Skeletal muscle tissue (tissue), 4 donors: ENCODE measurements around the gene SMU1. TPM values are rescaled to one million over a fixed set of nuclear protein-coding genes. Genes with fewer than 3 reads are reported as not detected.

Source experiments
- H3K27ac ChIP-seq: one replicate; pipeline ENCODE4 v1.7.0; 2013; ENCODE audit warnings: mild to moderate bottlenecking, low read depth, low read length, inconsistent platforms
- H3K27me3 ChIP-seq, 3 donors: one replicate each; pipeline ENCODE4 v1.7.0; 2013; ENCODE audit warnings: low read length in 3 of 3; ENCODE audit not compliant: control insufficient read depth in 3 of 3, insufficient read depth in 3 of 3
- H3K36me3 ChIP-seq, 3 donors: one replicate each; pipeline ENCODE4 v1.7.0; 2013; ENCODE audit warnings: low read length in 3 of 3; ENCODE audit not compliant: control insufficient read depth in 3 of 3, insufficient read depth in 3 of 3
- H3K4me1 ChIP-seq, 3 donors: one replicate each; pipeline ENCODE4 v1.7.0; 2013; ENCODE audit warnings: low read length in 3 of 3, mild to moderate bottlenecking in 3 of 3; ENCODE audit not compliant: control insufficient read depth in 3 of 3, insufficient read depth in 3 of 3
- H3K4me3 ChIP-seq, 3 donors: one replicate each; pipeline ENCODE4 v1.7.0; 2013; ENCODE audit warnings: low read length in 3 of 3
- H3K9ac ChIP-seq, 3 donors: one replicate each; pipeline ENCODE4 v1.7.0; 2013; ENCODE audit warnings: low read length in 3 of 3, mild to moderate bottlenecking in 3 of 3, moderate library complexity in 2 of 3, low read depth in 1 of 3
- H3K9me3 ChIP-seq, 3 donors: one replicate each; pipeline ENCODE4 v1.7.0; 2013; ENCODE audit warnings: low read length in 3 of 3; ENCODE audit not compliant: control insufficient read depth in 3 of 3
- total RNA-seq: library from RNA; depleted of rRNA; stranded (reverse); fragments of >200 nt; gene quantifications from one replicate; pipeline ENCODE4 v1.2.3, GENCODE V29; 2014
- donor health status: Osteomylitis.

The SMU1 gene
- 30.3 TPM for total RNA-seq

DNA sequence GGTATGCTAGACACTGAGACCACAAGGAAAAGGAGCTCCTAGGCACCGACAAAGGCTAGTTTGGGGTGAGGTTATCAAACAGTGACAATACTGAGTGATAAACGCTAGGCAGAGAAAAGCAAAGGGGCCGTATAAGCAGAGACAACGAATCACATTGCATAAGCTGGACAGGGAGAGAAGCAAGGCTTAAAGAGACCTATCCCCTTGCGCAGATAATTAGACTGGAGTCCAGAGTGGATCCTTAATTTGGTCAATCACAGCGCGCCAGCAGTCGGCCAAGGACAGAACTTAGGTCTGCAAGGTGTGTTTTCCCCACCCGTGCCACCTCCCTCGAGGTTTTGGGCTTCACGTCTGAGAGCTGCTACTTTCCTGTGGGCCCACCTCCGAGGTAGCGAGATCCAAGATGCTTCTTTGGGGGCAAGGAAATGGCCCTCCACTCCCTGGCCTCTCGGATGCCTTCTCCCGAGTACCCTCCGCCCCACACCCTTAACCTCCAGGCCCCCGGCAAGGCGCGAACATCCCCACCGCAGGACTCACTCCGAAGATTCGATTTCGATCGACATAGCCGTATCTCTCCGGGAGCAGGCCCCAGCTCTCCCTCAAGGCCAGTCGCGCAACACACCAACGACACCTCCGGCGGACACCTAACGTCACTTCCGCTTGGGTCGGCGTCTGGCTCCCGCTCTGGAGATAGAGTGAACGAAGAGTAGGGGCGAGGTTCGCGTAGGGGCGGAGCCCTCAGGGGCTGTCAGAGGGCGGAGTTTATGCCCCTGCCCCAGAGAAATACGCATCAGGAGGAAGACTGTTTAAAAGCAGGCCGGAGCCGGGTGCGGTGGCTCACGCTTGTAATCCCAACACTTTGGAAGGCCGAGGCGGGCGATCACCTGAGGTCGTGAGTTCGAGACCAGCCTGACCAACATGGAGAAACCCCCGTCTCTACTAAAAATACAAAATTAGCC lies at the start of gene SMU1:
TSS of gene SMU1 (minus strand) at position 629 of the 959 bp plus-strand sequence. CDS start at position 563, 66 bp downstream.
- H3K4me1 ChIP-seq: peaks cover 9 to 18% (median 12%) of the 10 kb centered on the region in 3 donors
- peak within 1 kb of the TSS; percentile 98 to 100 (median 99) for H3K4me3 ChIP-seq
- peak within 1 kb of the TSS; percentile 99 to 100 (median 100) for H3K9ac ChIP-seq
- peaks cover 15 to 22% (median 18%) of the 10 kb centered on the region in 3 donors for H3K36me3 ChIP-seq
- no peaks in the 10 kb centered on the region for H3K27me3 ChIP-seq
- no peaks in the 10 kb centered on the region for H3K9me3 ChIP-seq
- peak within 1 kb of the TSS; percentile 98 for H3K27ac ChIP-seq

DNA sequence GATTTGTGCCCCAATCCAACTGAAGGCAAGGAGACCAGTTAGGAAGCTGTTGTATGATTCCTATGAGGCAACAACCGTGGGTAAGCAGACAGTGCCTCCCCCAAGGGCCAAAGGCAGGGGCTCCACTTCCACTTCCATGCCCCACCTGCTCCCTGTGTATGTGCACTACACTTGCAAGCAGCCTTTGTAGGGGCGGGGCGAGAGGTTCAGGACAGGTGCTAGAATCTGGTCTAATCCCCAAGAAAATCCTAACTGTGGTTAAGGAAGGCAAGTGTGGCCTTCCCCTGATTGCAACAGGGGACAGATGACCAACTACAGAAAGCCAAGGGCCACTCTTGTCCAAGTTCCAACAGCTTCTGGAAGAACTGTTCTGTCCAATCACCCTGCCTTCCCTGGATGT lies 49.0 kb upstream of the SMU1 start:
- Histone ChIP-seq H3K27ac (no peak overlapping the region), H3K4me1 (peaks cover 24 to 38% (median 28%) of the 10 kb centered on the region in 3 donors), H3K9me3 (no peaks in the 10 kb centered on the region), H3K36me3 (peaks cover 13 to 16% (median 13%) of the 10 kb centered on the region in 3 donors), H3K27me3 (no peaks in the 10 kb centered on the region), H3K9ac (peak overlapping the region in 1 of 3 donors; percentile 8), H3K4me3 (no peak overlapping the region)

DNA sequence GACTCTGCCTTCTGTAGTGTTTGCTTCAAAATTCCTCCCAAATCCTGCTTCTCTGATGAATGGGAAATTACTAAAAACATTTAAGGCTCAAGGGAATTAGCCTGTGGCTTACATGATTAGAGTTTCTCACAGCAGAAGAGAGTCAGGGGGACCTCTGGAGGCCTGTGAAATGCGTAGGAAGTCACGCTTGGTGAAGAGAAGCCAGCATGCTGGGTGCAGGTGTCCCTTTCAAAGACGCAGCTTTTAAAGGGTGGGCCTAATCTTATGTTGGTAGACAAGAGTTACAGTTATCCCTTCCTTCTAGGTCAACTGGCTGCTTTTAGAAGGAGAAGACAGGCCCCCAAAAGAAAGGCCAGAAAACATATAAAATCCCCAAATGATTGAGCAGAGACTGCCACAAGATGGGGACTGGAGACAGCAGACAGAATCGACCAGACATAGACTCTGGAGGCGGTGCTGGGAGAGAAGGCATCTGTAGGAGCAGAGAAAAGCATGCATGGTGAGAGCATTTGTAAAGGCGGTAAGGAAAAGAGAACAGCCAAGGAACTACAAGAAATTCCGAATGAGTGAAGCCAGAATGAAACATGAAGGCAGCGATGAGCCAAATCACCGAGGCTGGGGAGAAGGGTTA lies 48.4 kb upstream of the SMU1 start:
- no peak overlapping the region for H3K27ac ChIP-seq
- no peak overlapping the region for H3K9ac ChIP-seq
- H3K4me1 ChIP-seq: peaks cover 24 to 32% (median 25%) of the 10 kb centered on the region in 3 donors
- no peak overlapping the region for H3K4me3 ChIP-seq
- no peaks in the 10 kb centered on the region for H3K9me3 ChIP-seq
- H3K27me3 ChIP-seq: no peaks in the 10 kb centered on the region
- H3K36me3 ChIP-seq: peaks cover 13% of the 10 kb centered on the region in 3 donors

DNA sequence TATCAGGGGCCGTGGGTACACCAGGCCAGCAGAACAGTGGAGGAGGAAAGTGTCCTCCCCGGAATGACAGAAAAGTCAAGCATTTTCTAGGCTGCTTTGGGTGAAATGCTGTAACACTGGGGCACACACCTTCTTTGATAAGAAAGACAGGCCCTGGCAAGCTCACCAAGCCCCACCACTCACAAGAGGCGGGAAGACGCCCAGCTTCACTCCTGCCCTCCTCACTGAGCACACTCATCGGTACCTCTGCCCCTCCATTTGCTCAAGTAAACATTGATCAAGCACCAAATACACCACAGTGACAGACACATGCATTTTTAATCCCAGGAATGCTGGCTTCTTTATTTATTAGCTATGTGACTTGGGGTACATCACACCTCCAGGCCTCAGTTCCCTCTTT lies 47.6 kb upstream of the SMU1 start:
- H3K9ac ChIP-seq: no peak overlapping the region
- H3K27me3 ChIP-seq: no peaks in the 10 kb centered on the region
- no peak overlapping the region for H3K4me3 ChIP-seq
- H3K27ac ChIP-seq: no peak overlapping the region
- H3K4me1 ChIP-seq: peaks cover 17 to 24% (median 19%) of the 10 kb centered on the region in 3 donors
- H3K36me3 ChIP-seq: peaks cover 10 to 15% (median 13%) of the 10 kb centered on the region in 3 donors
- no peaks in the 10 kb centered on the region for H3K9me3 ChIP-seq

DNA sequence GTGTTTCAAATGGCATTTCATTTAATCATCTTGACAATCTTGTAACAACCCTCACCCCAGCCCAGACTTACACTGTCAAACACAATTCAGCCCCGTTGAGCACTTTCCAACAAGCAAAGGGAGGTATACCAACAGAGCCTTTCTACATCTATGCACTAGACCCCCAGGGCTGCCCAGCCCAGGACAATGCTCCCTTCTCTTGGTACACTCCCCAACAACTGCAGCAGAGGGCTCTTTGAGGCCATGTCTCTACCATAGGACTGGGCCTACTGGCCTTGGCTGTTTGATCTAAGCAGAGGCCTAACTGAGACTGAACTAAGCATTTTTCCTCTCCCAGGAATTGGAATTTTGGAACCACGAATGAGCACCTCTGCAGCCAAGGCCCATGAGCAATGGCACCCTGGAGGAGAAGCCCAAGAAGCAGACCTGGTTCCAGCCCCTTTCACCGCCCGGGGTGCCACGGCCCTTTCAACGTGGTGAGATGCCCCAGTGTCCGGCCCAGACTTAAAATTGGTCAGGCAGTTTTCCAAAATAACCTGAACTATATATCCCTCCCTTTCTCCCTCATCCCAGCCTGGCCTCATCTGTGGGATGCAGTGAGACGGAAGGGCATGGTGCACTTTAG lies 47.0 kb upstream of the SMU1 start:
- Histone ChIP-seq H3K27me3 (no peaks in the 10 kb centered on the region), H3K36me3 (peaks cover 10 to 15% (median 13%) of the 10 kb centered on the region in 3 donors)

DNA sequence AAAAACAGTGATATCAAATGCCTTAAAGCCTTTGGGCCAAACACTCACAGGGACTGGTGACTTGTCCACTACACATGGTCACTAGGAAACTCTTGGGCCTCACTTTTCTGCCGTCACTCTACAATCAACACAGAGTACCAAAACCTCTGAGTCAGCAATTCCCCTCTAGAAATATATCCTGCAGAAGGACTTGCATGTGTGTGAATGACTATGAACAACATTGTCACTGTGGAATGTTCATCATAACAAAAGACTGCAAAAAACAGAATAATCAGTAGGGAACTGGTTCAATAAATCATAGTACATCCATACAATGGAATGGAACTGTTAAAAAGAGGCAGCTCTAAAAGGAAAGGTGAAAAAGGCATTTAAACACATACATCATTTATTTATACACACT lies 44.1 kb upstream of the SMU1 start:
- H3K9ac ChIP-seq: no peak overlapping the region
- H3K4me3 ChIP-seq: no peak overlapping the region
- H3K27me3 ChIP-seq: no peaks in the 10 kb centered on the region
- H3K4me1 ChIP-seq: peaks cover 6 to 13% (median 8%) of the 10 kb centered on the region in 3 donors
- no peaks in the 10 kb centered on the region for H3K9me3 ChIP-seq
- peaks cover under 1 to 11% (median 8%) of the 10 kb centered on the region in 3 donors for H3K36me3 ChIP-seq
- no peak overlapping the region for H3K27ac ChIP-seq

More for the DNA sequence above, 47.0 kb upstream of the SMU1 start:
- H3K9me3 ChIP-seq: no peaks in the 10 kb centered on the region
- no peak overlapping the region for H3K4me3 ChIP-seq
- no peak overlapping the region for H3K9ac ChIP-seq
- H3K4me1 ChIP-seq: peaks cover 12 to 19% (median 15%) of the 10 kb centered on the region in 3 donors
- no peak overlapping the region for H3K27ac ChIP-seq

DNA sequence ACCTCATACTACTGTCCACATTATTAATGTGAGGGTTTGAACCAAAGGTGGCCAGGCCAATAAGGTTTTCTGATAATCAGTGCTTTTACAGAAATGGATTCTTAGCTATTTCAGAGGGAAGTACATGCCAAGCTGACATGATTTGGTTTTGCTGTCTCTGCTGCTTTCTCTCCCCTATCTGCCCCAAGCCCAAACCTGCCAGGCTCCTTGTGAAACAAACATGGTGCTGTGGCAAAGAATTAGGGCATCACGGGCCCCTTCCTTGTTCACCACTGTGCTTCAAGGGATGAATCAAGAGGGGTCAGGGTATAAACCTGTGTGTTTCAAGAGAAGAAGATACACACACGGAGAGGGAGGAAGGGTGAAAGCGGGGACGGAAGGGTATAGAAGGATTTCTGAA lies 41.3 kb upstream of the SMU1 start:
- Histone ChIP-seq H3K27ac (no peak overlapping the region), H3K36me3 (peaks cover 12 to 29% (median 25%) of the 10 kb centered on the region in 3 donors), H3K27me3 (no peaks in the 10 kb centered on the region), H3K9me3 (no peaks in the 10 kb centered on the region), H3K4me3 (no peak overlapping the region), H3K4me1 (peaks cover 0 to 7% (median 3%) of the 10 kb centered on the region in 3 donors), H3K9ac (no peak overlapping the region)

DNA sequence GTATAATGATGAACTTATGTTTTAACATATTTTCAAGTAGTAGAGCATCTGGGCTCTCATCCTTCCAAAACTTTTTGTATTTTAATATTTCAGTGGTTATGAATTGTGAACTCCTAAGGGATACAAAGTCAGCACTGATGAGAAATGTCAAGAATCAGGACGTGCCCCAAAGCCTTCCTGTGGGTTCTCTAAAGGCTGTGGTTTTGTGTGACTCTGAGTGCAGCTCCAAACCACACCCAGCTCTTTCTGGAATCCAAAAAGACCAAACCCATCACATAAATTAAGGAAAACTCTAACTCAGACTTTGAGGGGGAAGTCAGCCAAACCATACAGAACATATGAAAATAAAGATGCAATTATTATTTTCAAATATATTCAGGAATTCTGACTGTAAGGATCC lies 40.8 kb upstream of the SMU1 start:
- peaks cover 0 to 7% (median 3%) of the 10 kb centered on the region in 3 donors for H3K4me1 ChIP-seq
- H3K36me3 ChIP-seq: peaks cover 12 to 32% (median 29%) of the 10 kb centered on the region in 3 donors

DNA sequence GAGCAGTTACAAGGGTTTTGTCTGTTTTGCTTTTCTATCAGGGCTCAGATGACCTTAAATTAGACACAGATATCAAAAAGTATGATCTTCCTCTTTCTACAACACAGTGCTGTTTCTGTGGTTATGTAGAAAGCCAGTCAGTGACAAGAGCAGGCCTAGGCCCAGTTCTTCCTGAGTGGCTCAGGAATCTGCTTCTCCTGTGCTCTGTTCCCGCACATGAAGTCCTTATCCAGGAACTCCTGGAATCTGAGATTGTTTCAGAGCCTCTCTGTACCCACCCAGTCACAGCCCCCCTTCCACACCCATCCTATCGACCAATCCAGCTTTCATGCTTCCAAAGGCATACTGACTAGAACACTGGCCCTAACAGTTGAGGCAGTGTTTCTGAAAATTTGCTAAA lies 40.4 kb upstream of the SMU1 start:
- Histone ChIP-seq H3K4me3 (no peak overlapping the region), H3K9me3 (no peaks in the 10 kb centered on the region), H3K36me3 (peaks cover 15 to 34% (median 29%) of the 10 kb centered on the region in 3 donors), H3K9ac (no peak overlapping the region), H3K27me3 (no peaks in the 10 kb centered on the region), H3K27ac (peak overlapping the region; percentile 48), H3K4me1 (peaks cover 0 to 7% (median 3%) of the 10 kb centered on the region in 3 donors)

More for the DNA sequence above, 40.8 kb upstream of the SMU1 start:
- Histone ChIP-seq H3K9ac (no peak overlapping the region), H3K9me3 (no peaks in the 10 kb centered on the region), H3K27me3 (no peaks in the 10 kb centered on the region), H3K4me3 (no peak overlapping the region), H3K27ac (peak overlapping the region; percentile 48)
